Aorta (tissue), 5 donors: ENCODE data around the gene PTCD1. TPM values are rescaled to one million over a fixed set of nuclear protein-coding genes. Genes with fewer than 3 reads are reported as not detected.
"Not testable (repeated sequence)": the region's sequence is repeated elsewhere in the genome, so short reads cannot be mapped to it uniquely, and the experiment has no call there.

ENCODE experiments used
- ATAC-seq: fragments of 200-7000 bp; cut with Tn5 transposase; one replicate; pipeline ENCODE4 v1.9.1; 2022; ENCODE audit warnings: moderate library complexity; ENCODE audit not compliant: low FRiP score
- DNase-seq, 2 donors: peaks; one replicate each; pipeline ENCODE4 v3.0.0-alpha.2; 2020
- H3K27ac ChIP-seq, 2 donors: one replicate each; pipeline ENCODE4 v1.5.1; 2013; ENCODE audit warnings: low read length in 2 of 2, mild to moderate bottlenecking in 2 of 2, moderate library complexity in 2 of 2, control low read depth in 1 of 2, inconsistent platforms in 1 of 2, low read depth in 1 of 2
- H3K27me3 ChIP-seq, 2 donors: one replicate each; pipeline ENCODE4 v1.6.1; 2013; ENCODE audit warnings: control low read depth in 1 of 2, low read length in 1 of 2, mild to moderate bottlenecking in 1 of 2, moderate library complexity in 1 of 2; ENCODE audit not compliant: insufficient read depth in 2 of 2, control insufficient read depth in 1 of 2
- H3K36me3 ChIP-seq, 2 donors: one replicate each; pipeline ENCODE4 v1.6.1; 2013; ENCODE audit warnings: control low read depth in 1 of 2, low read length in 1 of 2, mild to moderate bottlenecking in 1 of 2; ENCODE audit not compliant: insufficient read depth in 2 of 2, control insufficient read depth in 1 of 2
- H3K4me1 ChIP-seq, 2 donors: one replicate each; pipeline ENCODE4 v1.6.1; 2013; ENCODE audit warnings: low read length in 2 of 2, control low read depth in 1 of 2, mild to moderate bottlenecking in 1 of 2, moderate library complexity in 1 of 2; ENCODE audit not compliant: insufficient read depth in 2 of 2, control insufficient read depth in 1 of 2
- H3K4me3 ChIP-seq, 2 donors: one replicate each; pipeline ENCODE4 v1.5.1; 2013; ENCODE audit warnings: low read length in 2 of 2, control low read depth in 1 of 2, mild to moderate bottlenecking in 1 of 2
- H3K9me3 ChIP-seq: one replicate; pipeline ENCODE4 v1.6.1; 2013; ENCODE audit warnings: mild to moderate bottlenecking, low read length; ENCODE audit not compliant: control insufficient read depth
- WGBS, 2 donors: extraction: QIAGEN DNeasy Blood & Tissue Kit; methylation state at CpG; one replicate each; pipeline ENCODE4 v1.1.7; 2013; 5-methylcytosine and 5-hydroxymethylcytosine counted together
- intact Hi-C, 2 donors: fragments of 100-400 bp; cut with DNase I; formaldehyde crosslinking; loops; one replicate each; pipeline versions ENCODE4 v1.14.2 to v1.15.0; 2022
- polyA plus RNA-seq, 2 donors: library from polyadenylated mRNA; stranded (reverse); fragments of 200-250 nt; gene quantifications; one replicate each; pipeline ENCODE4 v1.2.3, GENCODE V29; 2013
- total RNA-seq, 2 donors: library from RNA; stranded (reverse); fragmentation: NEBNext Ultra II Directional; extraction: Animal tissue kit (Norgen Biotek cat#: 25700); gene quantifications; one replicate each; pipeline ENCODE4 v1.2.1, GENCODE V29; 2021
- donor health status: healthy with polysubstance abuse.
- donor health status: Bipolar disorder and iron deficiency.
- donor health status: DM: no; HTN: no; CAD: no.
- donor health status: DM: no; HTN: no; CAD: no.
- donor health status: DM: yes; HTN: yes; CAD: no.

Gene PTCD1
- total and polyA plus RNA-seq, 4 donors: 0.63 to 6.0 (median 5.5) TPM

- intact Hi-C loops: no loop called here
- Histone ChIP-seq H3K4me3 (peak overlapping the region; percentile 21 to 24), H3K4me1 (no peaks in the 10 kb centered on the region), H3K36me3 (peaks cover 0 to 7% of the 10 kb centered on the region in 2 donors), H3K27ac (no peak overlapping the region), H3K27me3 (no peaks in the 10 kb centered on the region), H3K9me3 (no peaks in the 10 kb centered on the region)
- DNase-seq: peak; percentile 86 to 93
- ATAC-seq: peak; percentile 86
- 2% methylated on average over 65 to 68 of the region's 68 CpGs for WGBS, 2 donors
Measured at GRCh38 chr7:99392659-99393354, 45.8 kb downstream of the PTCD1 start.

- no peak overlapping the region for H3K4me3 ChIP-seq
- 90 to 93% methylated on average over 8 of the region's 8 CpGs for WGBS, 2 donors
Measured at GRCh38 chr7:99392046-99392445, 46.6 kb downstream of the PTCD1 start.

GRCh38 chr7:99390941-99391602 lies 47.5 kb downstream of the PTCD1 start:
- 94 to 96% methylated on average over 22 to 23 of the region's 23 CpGs for WGBS, 2 donors
- H3K27me3 ChIP-seq: no peaks in the 10 kb centered on the region
- intact Hi-C loops: no loop called here
- ATAC-seq: no peak
- no peak for DNase-seq
- H3K4me3 ChIP-seq: no peak overlapping the region
- no peaks in the 10 kb centered on the region for H3K4me1 ChIP-seq
- no peaks in the 10 kb centered on the region for H3K9me3 ChIP-seq
- no peak overlapping the region for H3K27ac ChIP-seq
- peaks cover 0 to 11% of the 10 kb centered on the region in 2 donors for H3K36me3 ChIP-seq

More at GRCh38 chr7:99392046-99392445, 46.6 kb downstream of the PTCD1 start:
- intact Hi-C loops: no loop called here
- no peaks in the 10 kb centered on the region for H3K9me3 ChIP-seq
- H3K36me3 ChIP-seq: peaks cover 0 to 7% of the 10 kb centered on the region in 2 donors
- ATAC-seq (no peak), DNase-seq (no peak)
- H3K4me1 ChIP-seq: no peaks in the 10 kb centered on the region
- H3K27me3 ChIP-seq: no peaks in the 10 kb centered on the region
- H3K27ac ChIP-seq: no peak overlapping the region

GRCh38 chr7:99389772-99390171 lies 48.8 kb downstream of the PTCD1 start:
- ATAC-seq (no peak), DNase-seq (no peak)
- H3K4me1 ChIP-seq: no peaks in the 10 kb centered on the region
- WGBS, 2 donors: 90 to 91% methylated on average over 13 of the region's 13 CpGs
- intact Hi-C loops: no loop called here
- H3K27me3 ChIP-seq: no peaks in the 10 kb centered on the region
- H3K4me3 ChIP-seq: no peak overlapping the region
- H3K27ac ChIP-seq: no peak overlapping the region
- H3K36me3 ChIP-seq: peaks cover 0 to 11% of the 10 kb centered on the region in 2 donors
- no peaks in the 10 kb centered on the region for H3K9me3 ChIP-seq

- H3K27ac ChIP-seq: no peak overlapping the region
- no peak overlapping the region for H3K4me3 ChIP-seq
- ATAC-seq (no peak), DNase-seq (no peak)
- 95 to 96% methylated on average over 20 of the region's 20 CpGs for WGBS, 2 donors
- peaks cover 0 to 11% of the 10 kb centered on the region in 2 donors for H3K36me3 ChIP-seq
- intact Hi-C loops: no loop called here
- H3K4me1 ChIP-seq: no peaks in the 10 kb centered on the region
- H3K9me3 ChIP-seq: no peaks in the 10 kb centered on the region
- H3K27me3 ChIP-seq: no peaks in the 10 kb centered on the region
Measured at GRCh38 chr7:99387912-99388311, 50.7 kb downstream of the PTCD1 start.

GRCh38 chr7:99387239-99387635 lies 51.4 kb downstream of the PTCD1 start:
- H3K4me3 ChIP-seq, H3K27ac ChIP-seq, DNase-seq, intact Hi-C loops, H3K9me3 ChIP-seq, H3K4me1 ChIP-seq, ATAC-seq, H3K27me3 ChIP-seq: not testable (repeated sequence)
- 93 to 96% methylated on average over 14 of the region's 14 CpGs for WGBS, 2 donors
- H3K36me3 ChIP-seq: peaks cover 0 to 11% of the 10 kb centered on the region in 2 donors

- WGBS, 2 donors: 91% methylated on average over 9 of the region's 9 CpGs
- Histone ChIP-seq H3K36me3 (peaks cover 0 to 11% of the 10 kb centered on the region in 2 donors), H3K9me3 (no peaks in the 10 kb centered on the region), H3K4me3 (no peak overlapping the region), H3K27me3 (no peaks in the 10 kb centered on the region), H3K27ac (no peak overlapping the region), H3K4me1 (no peaks in the 10 kb centered on the region)
- ATAC-seq (no peak), DNase-seq (no peak)
- intact Hi-C loops: no loop called here
Measured at GRCh38 chr7:99386584-99387238, 51.9 kb downstream of the PTCD1 start.

GRCh38 chr7:99385564-99385963 lies 53.0 kb downstream of the PTCD1 start:
- Histone ChIP-seq H3K27ac (no peak overlapping the region), H3K36me3 (peaks cover 0 to 8% of the 10 kb centered on the region in 2 donors), H3K27me3 (no peaks in the 10 kb centered on the region), H3K4me3 (no peak overlapping the region), H3K4me1 (no peaks in the 10 kb centered on the region), H3K9me3 (no peaks in the 10 kb centered on the region)
- DNase-seq: no peak
- intact Hi-C loops: no loop called here
- no peak for ATAC-seq
- 87 to 91% methylated on average over 8 of the region's 8 CpGs for WGBS, 2 donors
